ENCODE measurements around the gene LONP2.
"Not testable (repeated sequence)": the region's sequence is repeated elsewhere in the genome, so short reads cannot be mapped to it uniquely, and the experiment has no call there.

The LONP2 gene

DNA sequence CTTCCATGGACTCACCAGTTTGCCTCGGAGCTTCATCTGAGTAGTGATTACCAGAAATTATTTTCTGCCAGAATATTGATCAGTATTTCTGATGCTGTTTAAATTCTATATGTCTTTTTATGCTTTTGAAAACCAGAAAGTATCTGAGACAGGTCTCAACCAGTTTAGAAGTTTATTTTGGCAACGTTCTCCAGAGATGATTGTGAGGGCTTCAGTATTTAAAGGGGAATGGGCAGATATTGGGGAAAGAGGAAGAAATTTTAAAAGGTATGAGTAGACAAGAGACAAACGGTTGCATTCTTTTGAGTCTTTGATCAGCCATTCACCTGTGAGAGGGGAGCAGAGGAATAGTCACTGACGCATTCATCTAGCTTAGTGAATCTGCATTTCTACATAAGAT, 47.7 kb downstream of the LONP2 start:
- no peak for DNase-seq

DNA sequence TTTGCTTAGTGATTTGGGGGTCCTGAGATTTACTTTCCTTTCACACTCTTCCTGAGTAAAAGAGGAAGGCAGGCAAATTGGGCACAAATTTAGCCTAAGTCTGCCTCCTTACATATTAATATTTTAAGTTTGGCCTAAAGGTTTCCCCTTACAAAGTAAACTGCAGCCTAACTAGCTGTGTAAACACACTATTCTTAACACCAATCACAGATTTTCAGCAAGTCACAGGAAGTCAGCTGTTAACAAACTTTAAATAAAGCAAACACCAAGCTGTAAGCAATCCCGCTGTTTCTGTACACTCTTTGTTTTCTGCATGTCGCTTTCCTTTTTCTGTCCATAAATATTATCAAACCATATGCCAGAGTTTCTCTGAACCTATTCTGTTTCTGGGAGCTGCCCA, 48.4 kb downstream of the LONP2 start:
- no peak for DNase-seq

DNA sequence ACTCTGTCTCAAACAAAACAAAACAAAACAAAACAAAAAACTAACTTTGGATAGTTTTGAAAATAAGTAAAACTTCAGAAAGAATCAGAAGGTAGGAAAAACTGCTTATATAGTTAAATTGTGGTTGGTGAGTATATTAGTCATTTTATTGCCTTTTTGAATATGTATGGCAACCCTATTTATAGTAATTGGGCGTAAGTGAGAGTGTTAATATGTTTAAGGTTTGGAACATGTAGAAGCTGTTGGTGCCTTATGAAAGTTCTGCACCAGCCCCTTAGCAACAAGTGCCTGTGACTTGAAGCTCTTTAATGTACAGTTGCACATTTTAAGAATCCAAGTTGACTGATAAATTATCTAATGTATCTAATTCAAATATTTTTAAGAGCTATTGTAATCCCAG, 50.6 kb downstream of the LONP2 start:
- no peak for DNase-seq

DNA sequence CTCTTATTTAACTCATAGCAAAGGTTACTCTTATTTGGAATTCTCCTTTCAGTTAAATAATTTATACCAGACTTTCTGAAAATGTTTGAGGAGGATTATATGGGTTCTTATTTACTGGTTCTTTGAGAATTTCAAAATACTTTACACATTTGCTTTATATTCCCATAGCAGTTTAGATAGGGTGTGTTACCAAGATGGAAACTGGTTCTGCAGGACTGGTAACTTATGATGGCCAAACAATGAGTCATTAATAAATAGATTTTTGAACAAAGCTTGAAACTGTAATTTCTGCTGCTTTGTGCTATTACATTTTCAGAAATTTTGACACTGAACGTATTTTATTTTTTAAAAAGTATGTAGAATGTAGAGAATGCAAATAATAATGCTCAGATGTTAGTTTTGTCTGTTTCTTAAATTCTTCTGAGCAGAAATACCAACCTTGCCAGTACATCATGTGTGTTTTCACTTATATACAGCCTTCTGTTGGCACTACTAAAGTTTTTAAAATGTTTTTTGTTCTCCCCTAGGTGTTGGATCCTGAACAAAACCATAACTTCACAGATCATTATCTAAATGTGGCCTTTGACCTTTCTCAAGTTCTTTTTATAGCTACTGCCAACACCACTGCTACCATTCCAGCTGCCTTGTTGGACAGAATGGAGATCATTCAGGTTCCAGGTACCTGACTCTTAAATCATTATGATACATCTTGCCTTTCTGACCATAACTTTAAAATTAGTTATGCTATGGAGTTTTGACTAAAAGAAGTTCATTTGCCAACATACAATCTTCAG, 51.6 kb downstream of the LONP2 start:
- no peak for DNase-seq

DNA sequence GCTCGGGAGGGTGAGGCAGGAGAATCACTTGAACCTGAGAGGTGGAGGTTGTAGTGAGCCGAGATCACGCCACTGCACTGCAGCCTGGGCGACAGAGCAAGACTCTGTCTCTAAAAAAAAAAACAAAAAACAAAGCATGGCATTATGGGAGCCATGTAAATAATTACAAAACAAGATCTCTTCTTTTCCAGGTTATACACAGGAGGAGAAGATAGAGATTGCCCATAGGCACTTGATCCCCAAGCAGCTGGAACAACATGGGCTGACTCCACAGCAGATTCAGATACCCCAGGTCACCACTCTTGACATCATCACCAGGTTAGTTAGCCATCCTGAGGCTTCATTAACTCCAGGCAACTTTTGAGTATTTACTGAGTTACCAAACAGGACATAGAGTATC, 55.4 kb downstream of the LONP2 start:
- no peak for DNase-seq

DNA sequence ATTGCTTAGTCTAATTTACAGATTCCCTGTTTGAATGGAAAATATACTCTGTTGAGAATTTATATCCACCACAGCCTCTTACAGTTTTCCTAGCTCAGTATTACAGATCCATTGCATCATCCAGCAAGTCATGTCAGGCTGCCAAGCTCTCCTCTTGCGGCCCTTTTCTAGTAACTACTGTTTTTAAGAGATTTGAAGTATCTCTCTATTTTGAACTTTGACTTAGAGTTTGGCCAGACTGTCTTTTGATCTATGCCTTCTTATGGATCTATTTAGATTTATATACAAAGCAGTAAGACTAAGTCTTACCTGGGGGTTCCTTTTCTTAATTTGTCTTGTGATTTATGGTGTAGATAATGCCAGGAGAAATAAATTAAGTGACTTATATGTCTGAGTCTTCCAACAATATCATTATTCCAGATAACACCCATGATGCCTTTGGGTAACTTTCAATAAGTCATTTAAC, 56.3 kb downstream of the LONP2 start:
- DNase-seq = no peak

DNA sequence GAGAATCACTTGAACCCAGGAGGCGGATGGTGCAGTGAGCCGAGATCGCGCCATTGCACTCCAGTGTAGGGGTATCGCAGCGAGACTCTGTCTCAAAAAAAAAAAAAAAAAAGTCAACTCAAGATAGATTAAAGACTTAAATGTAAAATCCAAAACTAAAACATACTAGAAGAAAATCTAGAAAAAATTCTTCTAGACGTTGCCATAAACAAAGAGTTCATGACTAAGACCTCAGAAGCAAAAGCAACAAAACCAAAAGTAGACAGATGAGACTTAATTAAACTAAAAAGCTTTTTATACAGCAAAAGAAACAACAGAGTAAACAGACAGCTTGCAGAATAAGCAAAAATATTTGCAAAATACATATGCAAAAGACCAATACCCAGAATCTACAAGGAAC, 64.4 kb downstream of the LONP2 start:
- no peak for DNase-seq

DNA sequence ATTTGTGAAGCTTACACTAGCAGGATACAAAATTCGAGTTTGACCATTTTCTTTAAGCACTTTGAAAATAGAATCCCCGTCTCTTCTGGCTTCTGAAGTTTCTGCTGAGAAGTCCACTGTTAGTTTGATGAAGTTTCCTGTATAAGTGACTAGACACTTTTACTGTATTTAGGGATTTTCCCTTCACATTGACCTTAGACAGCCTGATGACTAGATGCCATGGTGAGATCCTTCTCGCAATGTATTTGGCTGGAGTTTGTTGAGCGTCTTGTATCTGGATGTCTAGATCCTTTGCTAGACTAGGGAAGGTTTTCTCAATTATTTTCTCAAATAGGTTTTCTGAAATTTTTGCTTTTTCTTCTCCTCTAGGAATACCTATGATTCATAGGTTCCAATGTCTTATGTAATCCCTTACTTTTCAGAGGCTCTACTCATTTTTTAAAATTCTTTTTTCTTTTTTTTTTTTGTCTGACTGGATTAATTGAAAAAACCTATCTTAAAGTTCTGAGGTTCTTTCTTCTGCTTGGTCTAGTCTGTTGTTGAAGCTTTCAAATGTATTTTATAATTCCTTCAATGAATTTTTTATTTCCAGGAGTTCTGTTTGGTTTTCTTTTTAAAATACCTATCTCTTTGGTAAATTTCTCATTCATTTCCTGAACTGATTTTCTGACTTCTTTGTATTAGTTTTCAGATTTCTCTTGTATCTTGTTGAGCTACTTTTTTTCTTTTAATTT, 67.0 kb downstream of the LONP2 start:
- no peak for DNase-seq

DNA sequence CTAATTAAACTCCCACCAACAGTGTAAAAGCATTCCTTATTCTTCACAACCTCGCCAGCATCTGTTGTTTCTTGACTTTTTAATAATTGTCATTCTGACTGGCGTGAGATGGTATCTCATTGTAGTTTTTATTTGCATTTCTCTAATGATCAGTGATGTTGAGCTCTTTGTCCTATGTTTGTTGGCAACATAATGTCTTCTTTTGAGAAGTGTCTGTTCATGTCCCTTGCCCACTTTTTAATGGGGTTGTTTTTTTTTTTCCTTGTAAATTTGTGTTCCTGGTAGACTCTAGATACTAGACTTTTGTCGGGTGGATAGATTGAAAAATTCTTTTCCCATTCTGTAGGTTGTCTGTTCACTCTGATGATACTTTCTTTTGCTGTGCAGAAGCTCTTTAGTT, 69.8 kb downstream of the LONP2 start:
- DNase-seq = not testable (repeated sequence)

DNA sequence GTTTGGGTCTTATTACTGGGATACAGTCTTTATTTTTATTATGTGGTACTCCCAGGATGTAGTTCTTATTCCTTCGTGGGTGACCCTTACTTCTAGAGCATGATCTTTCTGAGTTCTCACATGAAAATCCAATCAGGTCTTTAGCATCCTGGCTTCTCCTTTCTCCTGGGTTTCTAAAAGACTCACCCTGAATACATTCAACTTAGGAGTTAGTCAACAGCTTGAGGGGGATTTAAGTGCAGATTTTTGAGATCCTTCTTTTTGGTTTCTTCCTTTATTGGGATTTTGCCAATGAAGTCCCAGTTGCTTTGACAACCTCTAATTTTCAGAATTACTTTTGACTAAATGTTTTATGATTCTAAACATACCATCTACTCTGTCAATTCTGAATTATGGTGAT, 72.9 kb downstream of the LONP2 start:
- DNase-seq = no peak

DNA sequence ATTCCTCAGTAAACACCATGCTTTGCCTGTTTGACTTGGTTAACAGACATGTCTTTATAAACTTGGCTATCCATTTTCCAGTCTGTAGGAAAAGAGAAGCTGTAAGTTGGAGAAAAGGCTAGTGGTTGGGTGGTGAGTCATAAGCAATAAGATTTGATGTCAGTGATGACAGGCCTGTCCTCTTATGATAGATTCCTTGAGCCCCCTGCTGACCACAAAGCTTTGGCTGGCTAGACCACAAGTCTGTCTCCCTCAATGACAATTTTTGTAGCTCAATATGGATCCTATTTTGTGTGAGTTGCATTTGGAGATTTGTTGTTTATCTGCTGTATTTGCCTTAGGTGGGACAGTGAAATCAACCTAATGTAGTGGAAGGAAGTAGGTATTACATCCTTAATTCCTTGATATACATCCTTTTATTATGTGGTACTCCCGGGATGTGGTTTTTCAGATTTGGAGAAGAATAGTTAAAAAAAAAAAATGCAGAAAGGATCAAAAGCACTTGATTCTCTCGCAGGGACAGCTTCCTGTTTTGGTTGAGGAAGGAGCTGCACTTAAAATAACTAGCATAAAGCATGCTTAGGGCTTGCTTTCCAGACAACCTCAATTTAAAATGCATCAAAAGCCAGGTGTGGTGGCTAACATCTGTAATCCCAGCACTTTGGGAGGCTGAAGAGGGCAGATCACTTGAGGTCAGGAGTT, 73.7 kb downstream of the LONP2 start:
- peak; percentile 3 to 40 for DNase-seq

DNA sequence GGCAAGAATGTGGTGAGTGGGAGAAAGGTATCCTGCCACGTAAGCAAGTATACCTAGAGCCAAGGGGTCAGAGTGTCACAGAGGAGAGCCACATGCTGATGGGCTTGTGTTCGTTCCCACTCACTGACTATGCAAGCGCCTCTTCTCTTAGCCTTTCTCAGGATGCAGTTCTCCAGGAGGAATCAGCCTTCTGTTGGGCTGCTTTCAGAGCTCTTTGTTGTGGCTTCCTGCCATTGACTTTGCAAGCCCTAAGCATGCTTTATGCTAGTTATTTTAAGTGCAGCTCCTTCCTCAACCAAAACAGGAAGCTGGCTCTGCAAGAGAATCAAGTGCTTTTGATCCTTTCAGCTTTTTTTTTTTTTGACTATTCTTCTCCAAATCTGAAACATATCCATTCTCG, 74.5 kb downstream of the LONP2 start:
- peak; percentile 72 to 75 for DNase-seq

DNA sequence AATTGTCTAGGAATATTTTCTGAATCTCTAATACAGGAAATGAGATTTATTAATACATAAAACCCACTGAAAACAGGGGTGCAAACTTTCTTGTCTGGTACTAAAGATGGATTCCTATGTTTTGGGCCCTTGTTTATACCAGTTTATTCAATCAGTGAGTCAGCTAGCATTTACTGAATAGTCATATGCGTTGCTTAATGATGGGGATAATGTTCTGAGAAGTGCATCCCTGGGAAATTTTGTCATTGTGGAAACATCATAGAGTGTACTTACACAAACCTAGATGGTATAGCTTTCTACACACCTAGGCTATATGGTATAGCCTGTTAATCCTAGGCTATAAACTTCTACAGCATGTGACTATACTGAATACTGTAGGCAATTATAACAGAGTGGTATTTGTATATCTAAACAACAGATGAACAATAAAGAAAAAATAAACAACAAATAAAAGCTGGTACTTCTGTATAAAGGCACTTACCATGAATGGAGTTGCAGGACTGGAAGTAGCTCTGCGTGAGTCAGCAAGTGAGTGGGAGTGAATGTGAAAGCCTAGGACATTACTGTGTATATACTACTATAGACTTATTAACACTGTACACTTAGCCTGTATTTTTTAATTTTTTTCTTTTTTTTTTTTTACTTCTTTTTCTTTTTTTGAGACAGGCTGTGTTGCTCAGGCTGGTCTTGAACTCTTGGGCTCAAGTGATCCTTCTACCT, 77.4 kb downstream of the LONP2 start:
- no peak for DNase-seq

DNA sequence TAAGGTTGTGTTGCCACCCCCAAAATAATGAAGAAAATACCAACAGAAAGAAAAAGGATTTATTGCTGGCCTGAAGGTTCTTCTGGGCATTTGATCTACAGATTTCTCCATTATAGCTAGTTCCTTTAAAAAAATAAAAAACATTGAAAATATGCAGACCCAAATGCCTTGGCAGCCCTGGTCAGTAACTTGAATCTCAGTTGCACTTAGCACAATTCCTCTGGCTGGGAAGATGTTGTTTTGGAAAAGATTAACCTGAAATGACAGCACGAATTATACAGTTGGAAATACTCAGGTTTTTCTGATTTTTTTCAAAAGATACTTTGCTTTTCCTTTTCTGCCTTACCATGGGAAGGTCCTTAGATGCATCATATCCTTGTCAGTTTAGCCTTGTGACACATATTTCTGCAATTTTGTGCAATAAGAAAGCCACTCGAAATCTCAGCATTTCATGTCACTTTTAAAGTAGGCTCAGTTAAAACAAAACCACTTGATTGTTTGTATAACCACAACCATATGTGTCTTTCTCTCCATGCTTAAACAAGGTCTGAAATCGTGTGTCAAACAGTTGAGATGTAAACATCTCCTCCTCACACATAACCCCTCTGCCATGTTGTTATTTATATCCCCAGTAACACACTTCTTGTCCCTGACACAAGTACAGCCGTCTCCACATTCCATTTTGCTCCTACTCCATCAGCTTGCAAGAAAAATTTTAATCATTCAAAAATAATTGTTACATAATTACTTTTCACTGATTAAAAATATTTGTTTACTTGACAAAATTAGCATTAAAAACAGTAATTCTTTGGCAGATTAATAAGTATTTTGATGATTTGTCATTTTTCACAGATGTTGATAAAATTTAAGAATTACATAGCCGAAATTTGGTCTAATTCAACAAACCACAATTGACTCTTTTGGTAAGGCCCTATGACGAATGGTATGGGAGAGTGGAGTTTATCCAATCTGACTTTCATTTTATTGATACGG, 80.0 kb downstream of the LONP2 start:
- no peak for DNase-seq

DNA sequence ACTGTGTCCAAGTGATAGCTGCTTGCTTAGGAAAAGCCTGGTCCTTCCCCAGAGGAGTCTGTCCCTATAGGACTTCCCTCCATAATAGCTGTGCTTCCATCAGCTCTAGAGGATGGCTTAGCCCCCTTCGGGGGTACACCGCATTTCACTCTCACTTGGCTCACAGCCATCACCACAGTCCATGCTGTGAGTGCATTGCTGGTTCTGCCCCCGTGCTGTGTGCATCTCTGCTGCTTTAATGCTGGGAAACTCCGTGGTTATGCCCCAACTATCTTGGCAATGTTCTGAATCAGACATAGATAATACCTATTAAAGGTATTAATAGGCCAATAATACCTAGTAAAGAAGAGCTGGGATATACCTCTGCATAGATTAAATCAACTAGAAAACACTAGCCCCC, 82.8 kb downstream of the LONP2 start:
- DNase-seq = no peak

DNA sequence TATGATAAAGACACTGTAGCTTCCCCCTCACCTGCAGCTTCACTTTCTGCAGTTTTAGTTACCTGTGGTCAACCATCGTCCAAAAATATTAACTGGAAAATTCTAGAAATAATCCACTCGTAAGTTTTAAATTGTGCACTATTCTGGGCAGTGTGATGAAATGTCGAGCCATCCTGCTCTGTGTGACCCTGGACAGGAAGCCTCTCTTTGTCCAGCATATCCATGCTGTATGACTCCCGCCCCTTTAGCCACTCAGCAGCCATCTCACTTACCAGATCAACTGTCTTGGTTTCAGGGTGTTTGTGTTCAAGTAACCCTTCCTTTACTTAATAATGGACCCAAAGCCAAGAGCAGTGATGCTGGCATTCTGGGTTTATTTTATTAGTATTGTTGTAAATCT, 85.0 kb downstream of the LONP2 start:
- no peak for DNase-seq

DNA sequence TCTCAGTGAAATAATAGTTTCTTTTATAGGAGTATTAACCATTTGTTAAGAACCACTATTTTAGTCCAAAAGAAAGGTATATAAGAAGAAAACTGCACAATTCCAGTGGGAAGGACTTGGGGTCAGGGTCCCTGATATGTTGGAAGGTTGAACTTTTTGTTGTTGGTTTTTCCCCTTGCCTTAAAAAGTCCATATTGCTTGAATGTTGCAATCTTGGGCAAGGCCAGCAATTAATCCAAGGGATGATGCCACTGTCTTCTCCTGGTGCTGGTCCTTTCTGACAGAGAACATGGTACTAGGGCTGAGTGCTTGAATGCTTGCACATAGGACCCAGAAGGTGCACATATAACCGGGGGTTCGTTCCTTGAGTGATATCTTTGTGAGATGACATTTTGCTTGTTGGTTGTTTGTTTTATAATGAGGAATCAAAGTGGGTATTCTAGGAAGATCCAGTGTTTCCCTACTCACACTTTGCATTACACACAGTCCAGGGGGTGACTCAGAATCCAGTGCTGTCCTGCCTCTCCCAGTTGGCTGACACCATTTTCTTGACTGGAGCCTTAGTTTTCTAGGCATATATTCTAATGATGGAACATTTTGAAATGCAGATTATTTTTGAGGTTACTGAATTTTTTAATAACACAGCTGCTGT, 86.2 kb downstream of the LONP2 start:
- no peak for DNase-seq

DNA sequence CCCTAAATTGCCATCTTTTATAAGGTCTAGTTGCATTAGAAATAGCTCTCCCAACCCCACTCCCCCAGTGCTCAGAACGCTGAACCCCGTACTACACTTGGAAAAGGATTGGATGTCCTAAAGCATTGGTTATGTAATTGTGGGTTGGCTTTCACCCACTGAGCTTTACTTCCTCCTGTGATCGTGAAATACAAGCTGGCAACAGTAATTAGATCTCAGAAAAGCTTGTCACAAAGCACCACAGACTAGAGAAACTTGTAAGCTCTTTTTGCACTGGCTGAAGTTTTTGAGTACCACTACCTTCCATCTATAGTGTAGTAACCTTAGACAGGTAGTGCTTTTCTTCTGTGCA, 86.7 kb downstream of the LONP2 start:
- DNase-seq = peak; percentile 48 to 63

DNA sequence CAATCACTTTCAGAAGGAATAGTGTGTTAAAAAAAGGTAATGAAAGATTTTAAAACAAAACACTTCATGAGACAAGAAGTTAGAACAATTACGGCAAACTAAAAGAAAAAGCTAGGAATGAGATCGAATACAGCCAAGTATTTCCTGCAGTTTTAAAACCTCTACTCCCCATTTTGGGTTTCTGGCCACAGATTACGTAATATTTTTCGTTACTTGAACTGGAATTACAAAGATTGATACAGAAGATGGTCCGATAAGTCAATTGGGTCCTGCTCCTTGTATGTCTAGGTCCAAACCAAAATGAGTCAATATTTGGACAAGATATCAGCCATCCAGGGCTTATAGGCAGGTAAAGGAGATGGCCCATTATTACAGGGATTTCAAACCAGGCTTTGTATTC, 88.9 kb downstream of the LONP2 start:
- DNase-seq = no peak

DNA sequence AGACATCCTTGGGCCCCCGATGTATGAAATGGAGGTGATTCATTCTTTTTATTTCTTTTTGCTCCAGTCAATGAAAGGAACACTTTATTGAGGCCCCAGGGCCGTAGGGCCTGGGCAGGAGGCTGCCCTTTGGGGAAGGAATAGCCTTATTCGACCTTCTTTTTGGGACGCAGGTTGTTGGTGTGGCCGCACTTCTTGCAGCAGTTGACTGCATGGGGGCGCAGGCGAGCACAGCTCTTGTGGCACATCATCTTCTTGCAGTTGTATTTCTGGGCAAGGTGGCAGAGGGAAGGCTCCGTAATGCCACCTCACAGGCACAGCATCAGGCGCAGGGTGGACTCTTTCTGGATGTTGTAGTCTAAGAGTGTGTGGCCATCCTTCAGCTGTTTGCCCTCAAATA, 90.2 kb downstream of the LONP2 start:
- no peak for DNase-seq

DNA sequence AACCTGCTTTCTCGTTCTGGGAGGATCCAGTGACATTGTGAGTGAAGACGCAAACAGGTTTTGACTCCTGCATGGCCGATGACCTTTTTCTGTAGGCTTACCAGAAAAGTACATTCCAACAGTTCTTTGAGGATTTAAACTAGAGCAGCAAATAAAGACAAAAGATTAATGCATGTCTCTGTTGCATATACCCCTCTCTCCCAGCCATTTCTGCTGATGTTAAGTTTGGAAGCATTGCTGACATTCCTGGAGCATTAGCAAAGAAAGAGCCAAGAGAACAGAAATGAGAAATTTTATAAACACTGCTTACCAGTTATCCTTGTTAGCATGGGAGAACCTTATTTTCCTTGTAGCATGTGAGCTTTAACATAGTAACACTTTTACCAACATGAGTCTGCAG, 91.9 kb downstream of the LONP2 start:
- no peak for DNase-seq

Measured in AML-193 (cell line).